ENCODE results near the gene TCEAL6. TPM values are rescaled to one million over a fixed set of nuclear protein-coding genes. Genes with fewer than 3 reads are reported as not detected.
A peak's percentile ranks its signal among the peaks of the same experiment; 100 is the strongest.
"Not testable (repeated sequence)": the region's sequence is repeated elsewhere in the genome, so short reads cannot be mapped to it uniquely, and the experiment has no call there.

TCEAL6 gene
- total RNA-seq, 2 experiments from 2014 or later, result not detected

DNA sequence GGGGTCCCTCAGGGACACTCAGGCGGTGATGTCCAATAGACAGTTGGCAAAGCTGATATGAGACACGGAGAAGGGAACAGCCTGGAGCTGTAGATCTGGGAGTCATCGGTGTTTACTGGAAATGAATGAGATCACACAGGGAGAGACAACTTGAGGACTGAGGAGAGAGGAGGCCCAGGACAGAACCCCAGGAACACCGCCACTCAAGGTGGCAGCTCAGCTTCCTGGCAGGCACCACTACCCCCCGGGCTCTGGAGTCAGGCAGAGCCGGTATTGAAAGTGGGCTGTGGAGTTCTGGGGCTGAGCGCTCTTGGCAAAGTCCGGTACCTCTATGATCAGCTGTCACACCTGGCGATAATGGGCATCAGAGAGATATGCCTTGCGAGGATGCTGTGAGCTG is 17.3 kb downstream of the TCEAL6 start:
- DNase-seq; H3K9me3 Mint-ChIP-seq; POLR2A ChIA-PET; H3K4me1 Mint-ChIP-seq; CTCF ChIA-PET; H3K27ac Mint-ChIP-seq; H3K36me3 Mint-ChIP-seq (ENCODE audit: low read depth): not testable (repeated sequence)
- Mint-ChIP-seq H3K4me3 (peak overlapping the region; percentile 45), H3K27me3 (peaks cover 38% of the 10 kb centered on the region)

DNA sequence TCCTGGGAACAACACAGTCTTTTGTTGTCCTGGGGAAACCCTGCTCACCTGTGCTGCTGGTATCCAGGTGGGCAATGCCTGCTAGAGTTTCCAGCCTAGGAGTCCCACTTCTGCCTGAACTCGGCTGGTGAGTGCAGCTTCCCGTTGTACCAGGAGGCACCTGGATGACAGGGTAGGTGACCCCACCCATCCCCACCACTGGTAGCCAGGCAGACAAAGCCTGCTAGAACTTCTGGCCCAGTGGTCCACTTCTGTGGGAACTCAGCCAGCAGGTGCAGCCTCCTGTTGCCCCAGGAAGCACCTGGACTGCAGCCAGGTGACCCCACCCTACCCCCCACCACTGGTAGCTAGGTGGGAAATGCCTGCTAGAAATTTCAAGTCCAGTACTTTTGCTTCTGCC is 26.5 kb downstream of the TCEAL6 start:
- no peak for DNase-seq
- CTCF ChIA-PET, result no interaction called here
- POLR2A ChIA-PET, result no interaction called here
- Mint-ChIP-seq H3K27ac (no peak overlapping the region), H3K4me1 (no peaks in the 10 kb centered on the region), H3K36me3 (ENCODE audit: low read depth) (no peaks in the 10 kb centered on the region), H3K4me3 (no peak overlapping the region), H3K9me3 (no peaks in the 10 kb centered on the region), H3K27me3 (peaks cover 4% of the 10 kb centered on the region)

DNA sequence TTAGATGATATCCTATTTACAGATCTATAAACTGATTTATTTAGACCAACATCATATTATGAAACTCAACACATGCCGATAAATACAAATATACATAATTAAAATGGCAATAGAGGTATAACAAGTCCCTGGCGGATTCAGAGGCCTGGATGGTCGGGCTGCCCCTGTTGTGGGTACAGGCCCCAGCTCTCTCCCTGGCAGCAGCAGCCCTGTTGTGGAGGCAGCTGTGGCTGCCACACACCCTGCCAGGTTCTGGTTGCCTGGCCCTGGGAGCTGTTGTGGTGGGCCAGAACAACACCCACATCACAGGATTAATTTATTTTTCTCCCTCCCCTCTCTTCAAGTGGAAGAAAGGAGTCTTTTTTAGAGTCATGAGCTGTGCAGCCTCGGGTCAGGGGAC is 28.9 kb downstream of the TCEAL6 start:
- no peaks in the 10 kb centered on the region for H3K4me1 Mint-ChIP-seq
- no peak for DNase-seq
- no peaks in the 10 kb centered on the region for H3K9me3 Mint-ChIP-seq
- ChIA-PET CTCF (no interaction called here), POLR2A (no interaction called here)
- no peaks in the 10 kb centered on the region for H3K36me3 Mint-ChIP-seq (ENCODE audit: low read depth)
- H3K4me3 Mint-ChIP-seq, result no peak overlapping the region
- H3K27ac Mint-ChIP-seq, result no peak overlapping the region
- peaks cover 1% of the 10 kb centered on the region for H3K27me3 Mint-ChIP-seq

Other genes starting within 250 kb of the TCEAL6 start
- 1 to 10 TPM; 5.8 to 6.5 TPM for gene ZMAT1, start 210.5 kb downstream of the TCEAL6 start, total RNA-seq
- gene TCEAL2, start 16.8 kb downstream of the TCEAL6 start, total RNA-seq, result not detected
- gene BEX5, start 13.5 kb upstream of the TCEAL6 start, total RNA-seq, result 1 to 10 TPM; 1.5 to 2.2 TPM
- not detected for gene TCP11X1, start 72.8 kb upstream of the TCEAL6 start, total RNA-seq
- gene NXF2, start 104.7 kb upstream of the TCEAL6 start, total RNA-seq, result not detected

Measured in activated CD4-positive, alpha-beta T cell treated with anti-CD3 and anti-CD28 coated beads, Interleukin-2, amount 10 ng/mL, durations not matched to agents 7 days and 5 days (primary cell).